ENCODE data around the gene SPRING1. TPM values are rescaled to one million over a fixed set of nuclear protein-coding genes. Genes with fewer than 3 reads are reported as not detected.

Gene SPRING1
- total and polyA plus RNA-seq, 4 donors = 41.8 to 116 (median 79.3) TPM

DNA sequence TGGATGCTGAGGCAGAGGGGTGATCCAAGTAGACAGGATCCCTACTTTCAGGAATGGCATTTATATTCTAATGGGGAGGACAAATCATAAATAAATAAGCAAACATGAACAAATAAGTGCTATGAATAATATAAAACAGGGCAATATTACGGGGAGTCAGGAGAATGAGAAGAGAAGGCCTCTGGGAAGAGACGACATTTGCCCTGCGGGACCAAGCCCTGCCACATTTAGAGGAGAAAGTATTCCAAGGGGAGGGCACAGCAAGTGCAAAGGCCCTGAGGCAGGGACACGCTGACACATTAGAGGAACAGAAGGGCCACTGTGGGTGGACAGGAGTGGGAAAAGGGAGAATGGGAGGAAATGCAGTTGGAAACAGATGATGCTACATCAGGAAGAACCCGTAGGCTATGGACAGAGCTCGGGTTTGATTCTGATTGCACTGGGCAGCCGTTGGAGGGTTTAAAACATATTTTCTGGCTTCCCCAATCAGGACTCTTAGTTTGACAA is 1.6 kb upstream of the SPRING1 start:
- WGBS, 2 donors = 88 to 89% methylated on average over 7 of the region's 7 CpGs
- Histone ChIP-seq H3K27me3 (ENCODE audit: control insufficient read depth in 3 of 3, insufficient read depth in 3 of 3, low read length in 2 of 3) (no peaks in the 10 kb centered on the region), H3K9ac (ENCODE audit: insufficient read depth in 1 of 2, low read length in 2 of 2) (no peak overlapping the region), H3K4me3 (no peak overlapping the region), H3K9me3 (ENCODE audit: control insufficient read depth in 4 of 4, insufficient read depth in 3 of 4, low read length in 3 of 4) (no peaks in the 10 kb centered on the region), H3K27ac (ENCODE audit: low read depth in 1 of 2, low read length in 1 of 2) (no peak overlapping the region), H3K36me3 (ENCODE audit: control insufficient read depth in 4 of 4, insufficient read depth in 4 of 4, low read length in 4 of 4) (peaks cover 0 to 6% (median 2%) of the 10 kb centered on the region in 4 donors), H3K4me1 (ENCODE audit: control insufficient read depth in 5 of 5, insufficient read depth in 5 of 5, low read length in 5 of 5) (peaks cover 0 to 8% (median 5%) of the 10 kb centered on the region in 5 donors)
- ATAC-seq (ENCODE audit: insufficient read depth, low FRiP score) (no peak), DNase-seq (no peak)
- TF ChIP-seq CTCF (IDR thresholded peaks at IDR 0.05; ENCODE audit: control extremely low read depth, extremely low read depth) = no peak

GRCh38 chr12:116736962-116737773 is 701 bp downstream of the SPRING1 start:
- H3K36me3 ChIP-seq (ENCODE audit: control insufficient read depth in 4 of 4, insufficient read depth in 4 of 4, low read length in 4 of 4) = peaks cover 0 to 9% (median 6%) of the 10 kb centered on the region in 4 donors
- peak overlapping the region; percentile 70 to 75 for H3K9ac ChIP-seq (ENCODE audit: insufficient read depth in 1 of 2, low read length in 2 of 2)
- ATAC-seq (ENCODE audit: insufficient read depth, low FRiP score) (no peak), DNase-seq (no peak)
- WGBS, 2 donors = 4% methylated on average over 24 of the region's 24 CpGs
- H3K9me3 ChIP-seq (ENCODE audit: control insufficient read depth in 4 of 4, insufficient read depth in 3 of 4, low read length in 3 of 4) = no peaks in the 10 kb centered on the region
- TF ChIP-seq CTCF (IDR thresholded peaks at IDR 0.05; ENCODE audit: control extremely low read depth, extremely low read depth) = no peak
- peaks cover 0 to 8% (median 5%) of the 10 kb centered on the region in 5 donors for H3K4me1 ChIP-seq (ENCODE audit: control insufficient read depth in 5 of 5, insufficient read depth in 5 of 5, low read length in 5 of 5)
- H3K27ac ChIP-seq (ENCODE audit: low read depth in 1 of 2, low read length in 1 of 2) = peak overlapping the region; percentile 84 to 89
- peak overlapping the region; percentile 97 for H3K4me3 ChIP-seq
- no peaks in the 10 kb centered on the region for H3K27me3 ChIP-seq (ENCODE audit: control insufficient read depth in 3 of 3, insufficient read depth in 3 of 3, low read length in 2 of 3)

- Histone ChIP-seq H3K27ac (ENCODE audit: low read depth in 1 of 2, low read length in 1 of 2) (peak overlapping the region in 1 of 2 donors; percentile 49), H3K27me3 (ENCODE audit: control insufficient read depth in 3 of 3, insufficient read depth in 3 of 3, low read length in 2 of 3) (no peaks in the 10 kb centered on the region), H3K4me3 (no peak overlapping the region), H3K4me1 (ENCODE audit: control insufficient read depth in 5 of 5, insufficient read depth in 5 of 5, low read length in 5 of 5) (peaks cover 0 to 8% (median 5%) of the 10 kb centered on the region in 5 donors), H3K9me3 (ENCODE audit: control insufficient read depth in 4 of 4, insufficient read depth in 3 of 4, low read length in 3 of 4) (no peaks in the 10 kb centered on the region), H3K36me3 (ENCODE audit: control insufficient read depth in 4 of 4, insufficient read depth in 4 of 4, low read length in 4 of 4) (peaks cover 0 to 9% (median 6%) of the 10 kb centered on the region in 4 donors), H3K9ac (ENCODE audit: insufficient read depth in 1 of 2, low read length in 2 of 2) (no peak overlapping the region)
- DNase-seq = no peak
- TF ChIP-seq CTCF (IDR thresholded peaks at IDR 0.05; ENCODE audit: control extremely low read depth, extremely low read depth) = no peak
- no peak for ATAC-seq (ENCODE audit: insufficient read depth, low FRiP score)
- 66 to 69% methylated on average over 9 of the region's 9 CpGs for WGBS, 2 donors
These were observed 1.8 kb downstream of the SPRING1 start for GRCh38 chr12:116735951-116736599.
